CD14-positive monocyte (primary cell): ENCODE data around the gene C1RL. TPM values are rescaled to one million over a fixed set of nuclear protein-coding genes. Genes with fewer than 3 reads are reported as not detected.

Source experiments
- DNase-seq, 3 donors: peaks; one replicate each; pipeline ENCODE4 v3.0.0-alpha.2; 2011 to 2022
- H2AFZ ChIP-seq: 2 replicates; pipeline ENCODE4 v1.6.0; 2012; ENCODE audit warnings: mild to moderate bottlenecking, low read depth, low read length, inconsistent platforms; ENCODE audit not compliant: insufficient read depth, poor library complexity, severe bottlenecking
- H3K27ac ChIP-seq, 2 donors: 1 replicate in 1 of 2; 2 replicates in 1 of 2; pipeline ENCODE4 v1.5.1; 2012 to 2013; ENCODE audit warnings: low read length in 2 of 2, control low read depth in 1 of 2, inconsistent platforms in 1 of 2, low read depth in 1 of 2, mild to moderate bottlenecking in 1 of 2
- H3K27me3 ChIP-seq, 2 donors: one replicate each; pipeline versions ENCODE4 v1.6.0 to v1.6.1; 2011 to 2013; ENCODE audit warnings: low read length in 2 of 2; ENCODE audit not compliant: control insufficient read depth in 2 of 2, insufficient read depth in 2 of 2
- H3K36me3 ChIP-seq, 2 donors: replicated peaks in 1 of 2; 1 replicate in 1 of 2; 2 replicates in 1 of 2; pipeline versions ENCODE4 v1.5.1 to v1.6.1; 2012 to 2013; ENCODE audit warnings: low read length in 2 of 2, control low read depth in 1 of 2, inconsistent platforms in 1 of 2, mild to moderate bottlenecking in 1 of 2; ENCODE audit not compliant: insufficient read depth in 2 of 2, control insufficient read depth in 1 of 2
- H3K4me1 ChIP-seq, 2 donors: 1 replicate in 1 of 2; 2 replicates in 1 of 2; pipeline versions ENCODE4 v1.5.1 to v1.6.1; 2012 to 2013; ENCODE audit warnings: low read length in 2 of 2, control low read depth in 1 of 2, inconsistent platforms in 1 of 2, mild to moderate bottlenecking in 1 of 2, moderate library complexity in 1 of 2; ENCODE audit not compliant: insufficient read depth in 2 of 2, control insufficient read depth in 1 of 2
- H3K4me2 ChIP-seq: replicated peaks from 2 replicates; pipeline ENCODE3; 2012; ENCODE audit warnings: low read length, moderate library complexity, mild to moderate bottlenecking; ENCODE audit not compliant: poor library complexity, severe bottlenecking; ENCODE audit errors: extremely low read depth
- H3K4me3 ChIP-seq, 3 experiments: fragments of 200-600 bp in 1 of 3; sonication (generic) in 1 of 3; replicated peaks in 1 of 3; 1 replicate in 2 of 3; 2 replicates in 1 of 3; pipeline ENCODE4 v1.5.1; 2011 to 2013; ENCODE audit warnings: low read length in 3 of 3, mild to moderate bottlenecking in 3 of 3, control low read depth in 2 of 3, low read depth in 2 of 3, inconsistent platforms in 1 of 3, moderate library complexity in 1 of 3
- H3K79me2 ChIP-seq: 2 replicates; pipeline ENCODE4 v1.6.0; 2012; ENCODE audit warnings: mild to moderate bottlenecking, control low read depth, inconsistent platforms, low read length, moderate library complexity; ENCODE audit not compliant: insufficient read depth
- H3K9ac ChIP-seq: 2 replicates; pipeline ENCODE4 v1.6.0; 2017; ENCODE audit warnings: low read length, mild to moderate bottlenecking; ENCODE audit not compliant: insufficient read depth, poor library complexity, severe bottlenecking
- H3K9me3 ChIP-seq, 2 donors: replicated peaks in 1 of 2; 1 replicate in 1 of 2; 2 replicates in 1 of 2; pipeline versions ENCODE4 v1.5.1 to v1.6.1; 2012 to 2013; ENCODE audit warnings: low read length in 2 of 2, control low read depth in 1 of 2; ENCODE audit not compliant: control insufficient read depth in 1 of 2, insufficient read depth in 1 of 2
- H4K20me1 ChIP-seq: 2 replicates; pipeline ENCODE4 v1.6.0; 2012; ENCODE audit warnings: mild to moderate bottlenecking, low read length, control low read depth, moderate library complexity; ENCODE audit not compliant: insufficient read depth
- H3K27ac Mint-ChIP-seq, 7 donors: one replicate each; pipeline ENCODE4 v1.8.0; 2020; ENCODE audit warnings: mild to moderate bottlenecking in 7 of 7, mixed read lengths in 7 of 7, moderate library complexity in 6 of 7, inconsistent platforms in 2 of 7
- H3K27me3 Mint-ChIP-seq, 3 donors: one replicate each; pipeline ENCODE4 v1.8.0; 2021 to 2022; ENCODE audit warnings: low read depth in 3 of 3, mild to moderate bottlenecking in 3 of 3, mixed read lengths in 3 of 3, moderate library complexity in 3 of 3, inconsistent platforms in 1 of 3
- H3K36me3 Mint-ChIP-seq, 2 donors: one replicate each; pipeline ENCODE4 v1.8.0; 2020; ENCODE audit warnings: mixed read lengths in 2 of 2, inconsistent platforms in 1 of 2, mild to moderate bottlenecking in 1 of 2
- H3K4me1 Mint-ChIP-seq: one replicate; pipeline ENCODE4 v1.8.0; 2020; ENCODE audit warnings: mild to moderate bottlenecking, mixed read lengths
- H3K4me3 Mint-ChIP-seq, 2 donors: one replicate each; pipeline ENCODE4 v1.8.0; 2020; ENCODE audit warnings: mild to moderate bottlenecking in 2 of 2, mixed read lengths in 2 of 2, moderate library complexity in 1 of 2
- H3K9me3 Mint-ChIP-seq, 7 donors: one replicate each; pipeline ENCODE4 v1.8.0; 2020 to 2022; ENCODE audit warnings: mixed read lengths in 7 of 7, mild to moderate bottlenecking in 6 of 7, moderate library complexity in 6 of 7, inconsistent platforms in 2 of 7
- CTCF ChIP-seq: fragments of 200-600 bp; IDR thresholded peaks from one replicate; pipeline ENCODE4 v1.8.0; 2022; ENCODE audit warnings: antibody characterized with exemption, mild to moderate bottlenecking
- WGBS: methylation state at CpG from one replicate; pipeline ENCODE4 v1.1.5; 2013; ENCODE audit warnings: missing lambda C conversion rate; ENCODE audit not compliant: insufficient coverage; 5-methylcytosine and 5-hydroxymethylcytosine counted together
- intact Hi-C, 2 donors: fragments of 100-400 bp; cut with micrococcal nuclease; formaldehyde crosslinking; loops; one replicate each; pipeline versions ENCODE4 v1.15.0 to v1.15.1; 2023
- polyA plus RNA-seq, 3 donors: library from polyadenylated mRNA; depleted of rRNA in 1 of 3; unstranded in 2 of 3; stranded (reverse) in 1 of 3; fragments of 300-500 nt in 2 of 3; fragments of >200 nt in 1 of 3; fragmentation: Illumina TruSeq in 2 of 3; gene quantifications; 1 replicate in 2 of 3; 2 replicates in 1 of 3; pipeline ENCODE4 v1.2.3, GENCODE V29; 2012 to 2021

Gene C1RL
- polyA plus RNA-seq, 3 donors, result 4.8 to 27.9 (median 5.6) TPM

- Histone ChIP-seq H3K9me3 (no peaks in the 10 kb centered on the region), H3K27me3 (no peaks in the 10 kb centered on the region), H3K27ac (no peak overlapping the region), H2AFZ (no peak overlapping the region), H4K20me1 (no peaks in the 10 kb centered on the region), H3K79me2 (no peaks in the 10 kb centered on the region), H3K4me1 (no peaks in the 10 kb centered on the region), H3K4me3 (no peak overlapping the region), H3K9ac (no peak overlapping the region), H3K36me3 (peaks cover 0 to 21% of the 10 kb centered on the region in 2 donors), H3K4me2 (no peak overlapping the region)
- Mint-ChIP-seq H3K4me1 (no peaks in the 10 kb centered on the region), H3K9me3 (no peaks in the 10 kb centered on the region), H3K36me3 (peaks cover 22 to 51% of the 10 kb centered on the region in 2 donors), H3K4me3 (no peak overlapping the region), H3K27me3 (peaks cover 0 to 1% (median 0%) of the 10 kb centered on the region in 3 donors), H3K27ac (peak overlapping the region in 1 of 7 donors; percentile 20)
- 94% methylated on average over 4 of the region's 6 CpGs for WGBS
- intact Hi-C loops, result no loop called here
- no peak for DNase-seq
- TF ChIP-seq CTCF, result no peak
Measured at GRCh38 chr12:7154042-7154441, 45.0 kb upstream of the C1RL start.

GRCh38 chr12:7152818-7153217 lies 43.8 kb upstream of the C1RL start:
- Histone ChIP-seq H2AFZ (no peak overlapping the region), H4K20me1 (no peaks in the 10 kb centered on the region), H3K4me1 (no peaks in the 10 kb centered on the region), H3K36me3 (peaks cover 0 to 26% of the 10 kb centered on the region in 2 donors), H3K9ac (no peak overlapping the region), H3K27me3 (no peaks in the 10 kb centered on the region), H3K27ac (no peak overlapping the region), H3K4me2 (no peak overlapping the region), H3K79me2 (no peaks in the 10 kb centered on the region), H3K9me3 (no peaks in the 10 kb centered on the region), H3K4me3 (no peak overlapping the region)
- Mint-ChIP-seq H3K9me3 (no peaks in the 10 kb centered on the region), H3K27me3 (peaks cover 1 to 2% (median 1%) of the 10 kb centered on the region in 3 donors), H3K27ac (no peak overlapping the region), H3K4me1 (no peaks in the 10 kb centered on the region), H3K4me3 (no peak overlapping the region), H3K36me3 (peaks cover 28 to 58% of the 10 kb centered on the region in 2 donors)
- no peak for DNase-seq
- intact Hi-C loops, result no loop called here
- 100% methylated on average over 1 of the region's 4 CpGs for WGBS
- TF ChIP-seq CTCF, result no peak
